MCF 10A (cell line): ENCODE measurements around the gene PIGP. TPM values are rescaled to one million over a fixed set of nuclear protein-coding genes. Genes with fewer than 3 reads are reported as not detected.

Experiments used
- BruUV-seq: library from RNA; stranded (reverse); fragments of 400-500 nt; replicated peaks from 2 replicates; lab custom pipeline; 2021; lab: Mats Ljungman, UMichigan
- CTCF ChIA-PET: fragments of 300-600 bp; sonication (Branson Sonifier 250); formaldehyde crosslinking; extraction: SDS; loops from one replicate; lab custom pipeline; 2021; ENCODE audit warnings: antibody characterized with exemption, inconsistent platforms; lab: Yijun Ruan, JAX
- POLR2A ChIA-PET: fragments of 300-600, 350-650 bp; sonication (Branson Sonifier 250); formaldehyde crosslinking; extraction: SDS; loops from one replicate; lab custom pipeline; 2020; ENCODE audit warnings: antibody characterized with exemption, inconsistent platforms; lab: Yijun Ruan, JAX
- DNase-seq: peaks from one replicate; pipeline ENCODE4 v3.0.0-alpha.2; 2018; ENCODE audit not compliant: unreplicated experiment
- H3K27ac Mint-ChIP-seq: one replicate; pipeline ENCODE4 v1.8.0; 2022; ENCODE audit warnings: mild to moderate bottlenecking, low read depth, mixed read lengths; ENCODE audit not compliant: unreplicated experiment
- H3K27me3 Mint-ChIP-seq: one replicate; pipeline ENCODE4 v1.8.0; 2022; ENCODE audit warnings: mixed read lengths; ENCODE audit not compliant: insufficient read depth, unreplicated experiment
- H3K36me3 Mint-ChIP-seq: one replicate; pipeline ENCODE4 v1.8.0; 2022; ENCODE audit warnings: mild to moderate bottlenecking, moderate library complexity, mixed read lengths; ENCODE audit not compliant: insufficient read depth, unreplicated experiment
- H3K4me1 Mint-ChIP-seq: one replicate; pipeline ENCODE4 v1.8.0; 2022; ENCODE audit warnings: mixed read lengths; ENCODE audit not compliant: insufficient read depth, unreplicated experiment
- H3K4me3 Mint-ChIP-seq: one replicate; pipeline ENCODE4 v1.8.0; 2022; ENCODE audit warnings: mild to moderate bottlenecking, moderate library complexity, mixed read lengths; ENCODE audit not compliant: unreplicated experiment
- H3K9me3 Mint-ChIP-seq: one replicate; pipeline ENCODE4 v1.8.0; 2022; ENCODE audit warnings: mixed read lengths; ENCODE audit not compliant: unreplicated experiment
- intact Hi-C: fragments of 100-400 bp; cut with micrococcal nuclease; formaldehyde crosslinking; loops from 2 replicates; pipeline ENCODE4 v1.14.1; 2022
- total RNA-seq: library from RNA; stranded (reverse); gene quantifications from 2 replicates; pipeline ENCODE4 v1.2.3, GENCODE V29; 2022
- TF ChIP-seq, protein P1 (sequence below): fragments of 200-600 bp; IDR thresholded peaks from one replicate; pipeline ENCODE4 v1.8.0; 2022; ENCODE audit warnings: antibody characterized with exemption, mild to moderate bottlenecking; ENCODE audit not compliant: unreplicated experiment

Gene PIGP
- total RNA-seq, 1 experiment from 2014 or later, result 29.8 TPM

DNA sequence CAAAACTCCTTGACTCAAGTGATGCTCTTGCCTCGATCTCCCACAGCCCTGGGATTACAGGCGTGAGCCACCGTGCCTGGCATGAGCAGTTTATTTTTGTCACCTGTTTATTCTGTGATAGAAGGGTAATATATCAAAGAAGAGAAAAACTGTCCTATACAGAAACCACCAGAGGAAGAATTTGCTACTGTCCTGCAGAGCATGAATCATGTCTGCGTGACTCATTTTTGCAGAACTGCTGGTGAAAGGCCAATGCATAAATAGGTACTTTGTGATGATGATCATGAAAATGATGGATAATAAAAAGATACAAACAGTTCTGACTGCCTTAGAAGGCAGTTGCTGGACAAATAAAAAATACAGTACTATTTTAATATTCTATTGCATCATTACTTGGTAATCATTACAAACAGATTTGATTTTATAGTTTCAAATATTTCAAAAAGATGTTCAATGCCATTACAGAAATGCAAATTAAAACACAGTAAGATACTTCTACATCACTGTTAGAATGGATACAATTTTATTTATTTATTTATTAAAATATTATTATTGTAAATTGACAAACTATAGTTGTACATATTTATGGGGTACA lies 39.9 kb downstream of the PIGP start:
- ChIA-PET CTCF (interaction anchor here (0.5 to 0.6 kb wide), 2 partner anchors 27 to 60 kb away, joined by 3 to 5 read pairs; no protein-coding TSS in a partner anchor), POLR2A (interaction anchor here (0.6 kb wide), 1 partner anchor 83 kb away, joined by 3 read pairs; no protein-coding TSS in a partner anchor)
- no peaks in the 10 kb centered on the region for H3K36me3 Mint-ChIP-seq
- H3K27me3 Mint-ChIP-seq, result no peaks in the 10 kb centered on the region
- TF ChIP-seq, protein P1, sequence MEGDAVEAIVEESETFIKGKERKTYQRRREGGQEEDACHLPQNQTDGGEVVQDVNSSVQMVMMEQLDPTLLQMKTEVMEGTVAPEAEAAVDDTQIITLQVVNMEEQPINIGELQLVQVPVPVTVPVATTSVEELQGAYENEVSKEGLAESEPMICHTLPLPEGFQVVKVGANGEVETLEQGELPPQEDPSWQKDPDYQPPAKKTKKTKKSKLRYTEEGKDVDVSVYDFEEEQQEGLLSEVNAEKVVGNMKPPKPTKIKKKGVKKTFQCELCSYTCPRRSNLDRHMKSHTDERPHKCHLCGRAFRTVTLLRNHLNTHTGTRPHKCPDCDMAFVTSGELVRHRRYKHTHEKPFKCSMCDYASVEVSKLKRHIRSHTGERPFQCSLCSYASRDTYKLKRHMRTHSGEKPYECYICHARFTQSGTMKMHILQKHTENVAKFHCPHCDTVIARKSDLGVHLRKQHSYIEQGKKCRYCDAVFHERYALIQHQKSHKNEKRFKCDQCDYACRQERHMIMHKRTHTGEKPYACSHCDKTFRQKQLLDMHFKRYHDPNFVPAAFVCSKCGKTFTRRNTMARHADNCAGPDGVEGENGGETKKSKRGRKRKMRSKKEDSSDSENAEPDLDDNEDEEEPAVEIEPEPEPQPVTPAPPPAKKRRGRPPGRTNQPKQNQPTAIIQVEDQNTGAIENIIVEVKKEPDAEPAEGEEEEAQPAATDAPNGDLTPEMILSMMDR, result no peak
- no peaks in the 10 kb centered on the region for H3K9me3 Mint-ChIP-seq
- no peak overlapping the region for H3K27ac Mint-ChIP-seq
- DNase-seq, result peak; percentile 63
- intact Hi-C loops, result no loop called here
- no peak overlapping the region for H3K4me3 Mint-ChIP-seq
- BruUV-seq, result no TSS peak
- H3K4me1 Mint-ChIP-seq, result peaks cover 9% of the 10 kb centered on the region

DNA sequence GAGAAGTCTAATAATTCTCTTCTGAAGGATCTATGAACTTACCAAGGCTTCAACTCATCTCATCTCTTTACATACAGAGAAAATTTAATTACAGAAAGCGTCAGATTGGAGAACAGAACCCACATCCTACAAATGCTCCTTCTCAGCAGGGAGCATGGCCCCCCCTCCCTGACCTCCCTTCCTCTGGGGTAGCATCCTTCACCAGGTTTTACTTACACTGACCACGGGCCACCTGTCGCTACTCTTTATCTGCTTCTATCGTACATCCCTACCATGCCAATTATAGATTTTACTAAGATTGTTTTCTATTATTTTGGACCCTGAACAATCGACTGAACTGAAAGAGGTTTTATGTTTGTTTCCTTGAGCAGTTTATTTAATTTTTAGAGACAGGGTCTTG lies 40.6 kb downstream of the PIGP start:
- TF ChIP-seq, protein P1, result no peak
- Mint-ChIP-seq H3K36me3 (no peaks in the 10 kb centered on the region), H3K27ac (no peak overlapping the region)

DNA sequence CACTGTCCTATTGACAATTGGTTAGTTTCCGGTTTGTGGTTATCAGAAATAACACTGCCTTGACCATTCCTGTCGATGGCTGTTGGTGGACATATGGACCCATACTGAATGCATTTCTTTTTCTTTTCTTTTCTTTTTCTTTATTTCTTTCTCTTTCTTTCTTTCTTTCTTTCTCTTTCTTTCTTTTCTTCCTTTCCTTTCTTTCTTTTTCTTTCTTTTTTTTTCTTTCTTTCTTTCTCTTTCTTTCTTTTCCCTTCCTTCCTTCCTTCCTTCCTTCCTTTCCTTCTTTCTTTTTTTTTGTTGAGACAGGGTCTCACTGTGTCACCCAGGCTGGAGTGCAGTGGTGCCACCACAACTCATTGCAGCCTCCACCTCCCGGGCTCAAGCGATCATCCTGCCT lies 42.0 kb downstream of the PIGP start:
- BruUV-seq, result no TSS peak
- CTCF ChIA-PET, result interaction anchor here (1.1 kb wide), 1 partner anchor 21 kb away, joined by 3 read pairs; no protein-coding TSS in a partner anchor

More for the DNA sequence above, 40.6 kb downstream of the PIGP start:
- Mint-ChIP-seq H3K4me3 (no peak overlapping the region), H3K27me3 (no peaks in the 10 kb centered on the region), H3K9me3 (no peaks in the 10 kb centered on the region), H3K4me1 (peaks cover 9% of the 10 kb centered on the region)
- DNase-seq, result no peak
- intact Hi-C loops, result no loop called here
- ChIA-PET CTCF (no interaction called here), POLR2A (interaction anchor here (0.6 to 0.7 kb wide), 2 partner anchors 29 to 83 kb away, joined by 3 read pairs; no protein-coding TSS in a partner anchor)
- no TSS peak for BruUV-seq

DNA sequence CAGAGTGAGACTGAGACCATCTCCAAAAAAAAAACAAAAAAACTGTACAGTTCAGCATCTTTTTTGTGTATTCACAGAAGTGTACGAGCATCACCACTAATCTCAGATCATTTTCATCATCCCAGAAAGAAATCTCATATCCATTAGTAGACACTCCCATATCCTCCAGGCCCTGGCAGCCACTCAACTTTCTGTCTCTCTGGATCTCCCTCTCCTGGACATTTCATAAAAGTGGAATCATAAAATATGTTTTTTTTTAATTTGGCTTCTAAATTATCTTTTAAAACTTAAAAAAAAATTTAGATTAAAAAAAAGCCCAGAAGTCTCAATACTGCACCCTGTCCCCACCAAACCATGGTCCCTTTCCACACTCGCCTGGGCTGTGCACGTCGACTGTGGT lies 44.3 kb downstream of the PIGP start:
- no TSS peak for BruUV-seq
- ChIA-PET POLR2A (no interaction called here), CTCF (interaction anchor here (0.7 to 1.7 kb wide), 2 partner anchors 18 to 58 kb away, joined by 3 to 4 read pairs; no protein-coding TSS in a partner anchor)
- peak; percentile 33 for DNase-seq
- Mint-ChIP-seq H3K27me3 (peaks cover 11% of the 10 kb centered on the region), H3K9me3 (no peaks in the 10 kb centered on the region), H3K4me1 (peaks cover 9% of the 10 kb centered on the region), H3K4me3 (no peak overlapping the region), H3K27ac (no peak overlapping the region), H3K36me3 (no peaks in the 10 kb centered on the region)
- intact Hi-C loops, result no loop called here
- TF ChIP-seq, protein P1, result no peak

More for the DNA sequence above, 42.0 kb downstream of the PIGP start:
- Mint-ChIP-seq H3K9me3 (no peaks in the 10 kb centered on the region), H3K4me1 (peaks cover 9% of the 10 kb centered on the region), H3K36me3 (no peaks in the 10 kb centered on the region), H3K4me3 (no peak overlapping the region), H3K27ac (no peak overlapping the region), H3K27me3 (peaks cover 11% of the 10 kb centered on the region)
- TF ChIP-seq, protein P1, result no peak
- DNase-seq, result no peak
- POLR2A ChIA-PET, result no interaction called here
- intact Hi-C loops, result no loop called here
